IPS-NIHi11 (cell line): ENCODE data around the gene TFF2.

Experiments used
- DNase-seq: peaks from one replicate; pipeline ENCODE4 v3.0.0; 2012; ENCODE audit warnings: mixed read lengths, low spot score

The TFF2 gene

GRCh38 chr21:42320791-42321190 lies 30.0 kb downstream of the TFF2 start:
- DNase-seq = no peak

- DNase-seq = no peak
These were observed 30.8 kb downstream of the TFF2 start for GRCh38 chr21:42319851-42320572.

GRCh38 chr21:42319376-42319775 lies 31.4 kb downstream of the TFF2 start:
- no peak for DNase-seq

- DNase-seq = no peak
These were observed 32.7 kb downstream of the TFF2 start for GRCh38 chr21:42317826-42318746.

- no peak for DNase-seq
These were observed 33.5 kb downstream of the TFF2 start for GRCh38 chr21:42317341-42317741.

- DNase-seq = no peak
These were observed 33.9 kb downstream of the TFF2 start for GRCh38 chr21:42316891-42317290.

- DNase-seq = no peak
These were observed 35.4 kb downstream of the TFF2 start, which contains the start of gene TFF3 for GRCh38 chr21:42315296-42315891. Gene TFF3 (minus strand): TSS chr21:42315409. CDS start chr21:42315374, 35 bp downstream.

- no peak for DNase-seq
These were observed 36.0 kb downstream of the TFF2 start for GRCh38 chr21:42314616-42315295.

- no peak for DNase-seq
These were observed 37.3 kb downstream of the TFF2 start for GRCh38 chr21:42313501-42313969.

- DNase-seq = no peak
These were observed 38.1 kb downstream of the TFF2 start for GRCh38 chr21:42312626-42313104.

- no peak for DNase-seq
These were observed 38.8 kb downstream of the TFF2 start for GRCh38 chr21:42311816-42312625.

- no peak for DNase-seq
These were observed 39.6 kb downstream of the TFF2 start for GRCh38 chr21:42311160-42311559.

- DNase-seq = no peak
These were observed 40.3 kb downstream of the TFF2 start for GRCh38 chr21:42310411-42311001.

- peak; percentile 86 for DNase-seq
These were observed 41.0 kb downstream of the TFF2 start for GRCh38 chr21:42309753-42310213.

- no peak for DNase-seq
These were observed 41.7 kb downstream of the TFF2 start for GRCh38 chr21:42308914-42309752.

- no peak for DNase-seq
These were observed 42.5 kb downstream of the TFF2 start for GRCh38 chr21:42308161-42308913.

- DNase-seq = no peak
These were observed 43.7 kb downstream of the TFF2 start for GRCh38 chr21:42307106-42307505.

- DNase-seq = no peak
These were observed 44.3 kb downstream of the TFF2 start for GRCh38 chr21:42306366-42307035.
